ENCODE data around the gene VANGL2. TPM values are rescaled to one million over a fixed set of nuclear protein-coding genes. Genes with fewer than 3 reads are reported as not detected.

Gene VANGL2
- total RNA-seq, 1 donor from 2014 or later: 59.5 TPM

- no peak for TF ChIP-seq CTCF (IDR thresholded peaks at IDR 0.05; ENCODE audit: unreplicated experiment)
- no peaks in the 10 kb centered on the region for H3K36me3 Mint-ChIP-seq
- no peak for DNase-seq (ENCODE audit: low spot score in 2 of 2, unreplicated experiment in 2 of 2)
- no peak within 1 kb of the TSS for H3K4me3 Mint-ChIP-seq
- H3K4me1 Mint-ChIP-seq: peaks cover 8% of the 10 kb centered on the region
- H3K27me3 Mint-ChIP-seq (ENCODE audit: low read depth): peaks cover 2% of the 10 kb centered on the region
- no peaks in the 10 kb centered on the region for H3K9me3 Mint-ChIP-seq
- no peak within 1 kb of the TSS for H3K27ac Mint-ChIP-seq
These were observed 33.4 kb upstream of the VANGL2 start, which contains the start of gene NHLH1 for GRCh38 chr1:160366731-160367515. TSS of gene NHLH1 (plus strand) at chr1:160367071. CDS start at chr1:160370732, 3,661 bp downstream.

- peaks cover 3% of the 10 kb centered on the region for H3K4me1 Mint-ChIP-seq
- no peak for TF ChIP-seq CTCF (IDR thresholded peaks at IDR 0.05; ENCODE audit: unreplicated experiment)
- H3K36me3 Mint-ChIP-seq: no peaks in the 10 kb centered on the region
- no peak overlapping the region for H3K4me3 Mint-ChIP-seq
- no peak for DNase-seq (ENCODE audit: low spot score in 2 of 2, unreplicated experiment in 2 of 2)
- H3K9me3 Mint-ChIP-seq: no peaks in the 10 kb centered on the region
- no peak overlapping the region for H3K27ac Mint-ChIP-seq
- H3K27me3 Mint-ChIP-seq (ENCODE audit: low read depth): peaks cover 2% of the 10 kb centered on the region
These were observed 32.9 kb upstream of the VANGL2 start for GRCh38 chr1:160367516-160367900.

- no peak for DNase-seq (ENCODE audit: low spot score in 2 of 2, unreplicated experiment in 2 of 2)
- no peaks in the 10 kb centered on the region for H3K36me3 Mint-ChIP-seq
- H3K27ac Mint-ChIP-seq: no peak overlapping the region
- TF ChIP-seq CTCF (IDR thresholded peaks at IDR 0.05; ENCODE audit: unreplicated experiment): no peak
- no peak overlapping the region for H3K4me3 Mint-ChIP-seq
- H3K4me1 Mint-ChIP-seq: no peaks in the 10 kb centered on the region
- H3K9me3 Mint-ChIP-seq: no peaks in the 10 kb centered on the region
- H3K27me3 Mint-ChIP-seq (ENCODE audit: low read depth): peaks cover 2% of the 10 kb centered on the region
These were observed 32.1 kb upstream of the VANGL2 start for GRCh38 chr1:160367934-160368923.

- Mint-ChIP-seq H3K27ac (no peak overlapping the region), H3K9me3 (no peaks in the 10 kb centered on the region), H3K4me3 (no peak overlapping the region), H3K27me3 (ENCODE audit: low read depth) (peaks cover 2% of the 10 kb centered on the region), H3K4me1 (no peaks in the 10 kb centered on the region), H3K36me3 (no peaks in the 10 kb centered on the region)
- TF ChIP-seq CTCF (IDR thresholded peaks at IDR 0.05; ENCODE audit: unreplicated experiment): no peak
- DNase-seq (ENCODE audit: low spot score in 2 of 2, unreplicated experiment in 2 of 2): no peak
These were observed 31.3 kb upstream of the VANGL2 start for GRCh38 chr1:160369087-160369486.

- H3K4me1 Mint-ChIP-seq: peaks cover 6% of the 10 kb centered on the region
- no peak for TF ChIP-seq CTCF (IDR thresholded peaks at IDR 0.05; ENCODE audit: unreplicated experiment)
- H3K36me3 Mint-ChIP-seq: no peaks in the 10 kb centered on the region
- no peaks in the 10 kb centered on the region for H3K9me3 Mint-ChIP-seq
- no peak overlapping the region for H3K4me3 Mint-ChIP-seq
- no peak overlapping the region for H3K27ac Mint-ChIP-seq
- DNase-seq (ENCODE audit: low spot score in 2 of 2, unreplicated experiment in 2 of 2): no peak
- H3K27me3 Mint-ChIP-seq (ENCODE audit: low read depth): peaks cover 2% of the 10 kb centered on the region
These were observed 29.6 kb upstream of the VANGL2 start for GRCh38 chr1:160370561-160371345.
